ENCODE data around the gene DRD4. TPM values are rescaled to one million over a fixed set of nuclear protein-coding genes. Genes with fewer than 3 reads are reported as not detected.

DRD4 gene
- total RNA-seq, 1 donor from 2014 or later: 1.2 TPM

DNA sequence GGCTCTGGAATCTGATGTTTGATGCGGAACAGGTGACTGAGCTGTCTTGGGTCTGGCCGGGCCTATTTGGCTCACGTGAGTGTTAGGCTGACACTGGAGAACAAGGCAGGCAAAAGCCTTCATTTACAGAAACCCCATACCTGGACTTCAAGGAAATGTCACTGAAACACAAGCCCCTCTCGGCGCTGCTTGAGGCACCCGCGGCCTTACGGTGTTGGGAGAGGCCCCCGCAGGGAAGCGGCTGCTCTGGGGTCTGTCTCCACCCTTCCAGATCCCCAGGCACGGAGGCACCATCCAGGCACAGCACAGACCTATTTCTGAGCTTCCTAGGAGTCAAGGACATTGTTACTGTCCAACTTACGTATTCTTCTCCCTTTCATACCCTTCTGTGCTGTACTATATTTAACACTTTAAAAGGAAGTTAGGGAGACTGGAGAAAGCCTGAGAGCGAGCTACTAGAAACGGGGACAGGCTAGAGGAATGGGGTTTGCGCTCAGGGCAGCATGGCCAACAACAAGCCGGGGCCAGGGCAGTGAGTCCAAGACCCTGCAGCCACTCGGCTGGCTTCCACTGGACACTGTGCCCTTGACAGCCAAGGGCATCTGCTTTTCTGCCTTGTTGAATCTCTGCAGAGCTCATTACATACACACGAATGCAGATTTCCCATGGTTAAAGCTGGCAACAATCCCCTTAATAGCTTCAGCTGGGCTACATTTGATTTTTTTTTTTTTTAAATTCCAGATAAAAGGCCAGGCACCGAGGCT is 23.8 kb downstream of the DRD4 start:
- Histone ChIP-seq H3K9me3 (no peaks in the 10 kb centered on the region), H3K36me3 (peaks cover 42% of the 10 kb centered on the region), H3K4me1 (no peaks in the 10 kb centered on the region), H3K27ac (no peak overlapping the region), H3K27me3 (no peaks in the 10 kb centered on the region), H3K4me3 (no peak overlapping the region)
- DNase-seq: no peak
- ATAC-seq: no peak
- TF ChIP-seq CTCF (IDR thresholded peaks at IDR 0.05): no peak
- intact Hi-C loops (cut with DNase I): loop anchor here (5.0 kb wide), 1 partner anchor 61 kb away; no protein-coding TSS in a partner anchor

DNA sequence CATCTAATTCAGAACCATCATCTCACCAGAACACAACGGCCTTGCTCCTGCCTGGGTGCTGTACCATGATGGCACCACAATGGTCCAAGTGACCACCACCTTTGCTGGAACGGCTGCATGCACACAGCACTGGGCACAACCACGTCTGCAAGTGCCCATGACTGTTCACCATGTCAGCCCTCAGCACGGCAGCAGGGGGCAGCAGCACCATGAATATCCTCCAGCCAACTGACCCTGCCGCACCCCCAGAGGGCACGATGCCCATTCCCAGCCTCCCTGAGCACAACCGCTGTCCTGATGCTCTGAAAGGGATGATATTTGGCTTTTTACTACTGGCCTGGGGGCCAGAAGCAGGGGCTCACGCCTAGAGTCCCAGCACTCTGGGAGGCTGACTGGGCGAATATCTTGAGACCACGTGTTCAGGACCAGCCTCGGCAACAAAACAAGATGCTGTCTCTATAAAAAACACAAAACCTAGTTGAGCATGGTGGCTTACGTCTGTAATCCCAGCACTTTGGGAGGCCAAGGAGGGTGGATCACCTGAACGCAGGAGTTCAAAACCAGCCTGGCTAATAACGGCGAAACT is 25.7 kb downstream of the DRD4 start:
- DNase-seq: peak; percentile 85

DNA sequence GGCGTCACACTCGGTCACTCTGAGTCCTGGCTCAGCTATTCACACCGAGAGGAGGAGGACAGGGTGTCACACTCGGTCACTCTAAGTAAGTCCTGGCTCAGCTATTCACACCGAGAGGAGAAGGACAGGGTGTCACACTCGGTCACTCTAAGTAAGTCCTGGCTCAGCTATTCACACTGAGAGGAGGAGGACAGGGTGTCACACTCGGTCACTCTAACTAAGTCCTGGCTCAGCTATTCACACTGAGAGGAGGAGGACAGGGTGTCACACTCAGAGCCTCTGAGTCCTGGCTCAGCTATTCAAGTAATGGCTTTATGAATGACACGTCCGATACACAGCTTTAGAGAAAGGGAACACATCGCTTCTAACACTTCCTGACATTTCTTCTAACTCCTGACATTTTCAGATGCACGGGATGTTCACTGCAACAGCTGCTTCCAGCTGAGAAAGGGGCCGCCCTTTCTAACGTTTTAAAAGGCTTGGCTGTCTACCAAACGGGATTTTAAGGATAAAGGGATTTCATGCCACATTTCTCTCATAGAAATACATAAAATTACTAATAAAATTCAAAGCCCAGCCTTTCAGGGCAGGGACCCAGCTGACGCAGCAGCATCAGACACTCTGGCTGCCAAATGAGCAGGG is 28.1 kb downstream of the DRD4 start:
- intact Hi-C loops (cut with DNase I): no loop called here
- H3K27me3 ChIP-seq: no peaks in the 10 kb centered on the region
- H3K4me3 ChIP-seq: no peak overlapping the region
- ATAC-seq (no peak), DNase-seq (no peak)
- no peak overlapping the region for H3K27ac ChIP-seq
- H3K9me3 ChIP-seq: no peaks in the 10 kb centered on the region
- no peak for TF ChIP-seq CTCF (IDR thresholded peaks at IDR 0.05)
- H3K4me1 ChIP-seq: no peaks in the 10 kb centered on the region
- H3K36me3 ChIP-seq: peaks cover 24% of the 10 kb centered on the region

More for the DNA sequence above, 25.7 kb downstream of the DRD4 start:
- Histone ChIP-seq H3K4me1 (no peaks in the 10 kb centered on the region), H3K27me3 (no peaks in the 10 kb centered on the region), H3K4me3 (no peak overlapping the region), H3K36me3 (peaks cover 40% of the 10 kb centered on the region), H3K27ac (no peak overlapping the region), H3K9me3 (no peaks in the 10 kb centered on the region)
- peak; percentile 93 for ATAC-seq
- peak; percentile 70 for TF ChIP-seq CTCF (IDR thresholded peaks at IDR 0.05)
- intact Hi-C loops (cut with DNase I): loop anchor here (5.0 kb wide), 1 partner anchor 60 kb away; no protein-coding TSS in a partner anchor

- TF ChIP-seq CTCF (IDR thresholded peaks at IDR 0.05): no peak
- ATAC-seq (peak; percentile 32), DNase-seq (no peak)
- Histone ChIP-seq H3K36me3 (peaks cover 20% of the 10 kb centered on the region), H3K4me1 (no peaks in the 10 kb centered on the region), H3K4me3 (no peak overlapping the region), H3K9me3 (no peaks in the 10 kb centered on the region), H3K27me3 (no peaks in the 10 kb centered on the region), H3K27ac (no peak overlapping the region)
- intact Hi-C loops (cut with DNase I): no loop called here
These were observed 28.7 kb downstream of the DRD4 start for GRCh38 chr11:665704-666281.

GRCh38 chr11:673866-674265 is 36.8 kb downstream of the DRD4 start:
- H3K27ac ChIP-seq: no peak overlapping the region
- no peak for ATAC-seq
- no peak for DNase-seq
- H3K4me1 ChIP-seq: no peaks in the 10 kb centered on the region
- peaks cover 65% of the 10 kb centered on the region for H3K36me3 ChIP-seq
- no peaks in the 10 kb centered on the region for H3K27me3 ChIP-seq
- no peak for TF ChIP-seq CTCF (IDR thresholded peaks at IDR 0.05)
- no peaks in the 10 kb centered on the region for H3K9me3 ChIP-seq
- intact Hi-C loops (cut with DNase I): no loop called here
- H3K4me3 ChIP-seq: no peak overlapping the region

Data from upper lobe of right lung (tissue), 1 donor.